Spinal cord (tissue), 10 donors: ENCODE measurements around the gene HRK. TPM values are rescaled to one million over a fixed set of nuclear protein-coding genes. Genes with fewer than 3 reads are reported as not detected.

ENCODE experiments used
- DNase-seq, 6 donors: peaks; one replicate each; pipeline versions ENCODE4 v3.0.0 to v3.0.0-alpha.2; 2013 to 2015; ENCODE audit warnings: low spot score in 6 of 6, low read depth in 4 of 6
- H3K27ac ChIP-seq: one replicate; pipeline ENCODE4 v1.5.1; 2013; ENCODE audit warnings: low read depth, low read length, control low read depth
- H3K27me3 ChIP-seq: one replicate; pipeline ENCODE4 v1.6.1; 2013; ENCODE audit warnings: low read length; ENCODE audit not compliant: control insufficient read depth, insufficient read depth
- H3K36me3 ChIP-seq: one replicate; pipeline ENCODE4 v1.6.1; 2013; ENCODE audit warnings: low read length; ENCODE audit not compliant: control insufficient read depth, insufficient read depth
- H3K4me1 ChIP-seq: one replicate; pipeline ENCODE4 v1.6.1; 2013; ENCODE audit warnings: low read length; ENCODE audit not compliant: control insufficient read depth, insufficient read depth
- H3K4me3 ChIP-seq: one replicate; pipeline ENCODE4 v1.5.1; 2013; ENCODE audit warnings: low read depth, low read length, control low read depth
- H3K9me3 ChIP-seq: one replicate; pipeline ENCODE4 v1.6.1; 2013; ENCODE audit warnings: low read length; ENCODE audit not compliant: control insufficient read depth, insufficient read depth
- WGBS: methylation state at CpG from one replicate; pipeline ENCODE4 v1.1.5; 2013; ENCODE audit warnings: missing lambda C conversion rate; ENCODE audit not compliant: insufficient coverage; 5-methylcytosine and 5-hydroxymethylcytosine counted together
- long read RNA-seq, 4 donors: transcript quantifications; one replicate each; lab custom pipeline, GENCODE V29; 2026
- polyA plus RNA-seq, 2 donors: library from polyadenylated mRNA; unstranded; fragments of 120-200 nt; gene quantifications; one replicate each; pipeline ENCODE4 v1.2.1, GENCODE V29; 2013; ENCODE audit not compliant: insufficient read length in 2 of 2
- total RNA-seq, 2 donors: library from RNA; depleted of rRNA in 1 of 2; stranded (reverse); fragments of 120-200 nt in 1 of 2; fragments of >200 nt in 1 of 2; gene quantifications; one replicate each; pipeline versions ENCODE4 v1.2.3 to v1.2.4, GENCODE V29; 2013 to 2014
- donor health status: healthy.

Gene HRK
- total RNA-seq (1 to 10 TPM; 2.5 to 2.8 TPM), polyA plus RNA-seq (1 to 10 TPM; 3.0 to 4.2 TPM)
- long read RNA-seq, donor 1: 0 reads
- long read RNA-seq, donor 2: 0 reads
- long read RNA-seq, donor 3, full-length matches to known transcripts: 2 of 2 reads
- long read RNA-seq, donor 3, partial matches to known transcripts: 0 of 2 reads
- long read RNA-seq, donor 3, other reads (novel, unspliced or antisense): 0 of 2 reads
- long read RNA-seq, donor 4: 0 reads

- Histone ChIP-seq H3K4me3 (peak within 1 kb of the TSS; percentile 18), H3K9me3 (no peaks in the 10 kb centered on the region), H3K4me1 (peaks cover 45% of the 10 kb centered on the region), H3K27me3 (peaks cover 60% of the 10 kb centered on the region), H3K27ac (no peak within 1 kb of the TSS), H3K36me3 (no peaks in the 10 kb centered on the region)
- WGBS: under 1% methylated on average over 30 of the region's 49 CpGs
- DNase-seq: peak in 2 of 6 donors; percentile 42 to 48
Measured at GRCh38 chr12:116881325-116881876, at the start of gene HRK. TSS of gene HRK (minus strand) at chr12:116881441. CDS start at chr12:116881307, 134 bp downstream.

- Histone ChIP-seq H3K4me3 (no peak overlapping the region), H3K9me3 (no peaks in the 10 kb centered on the region), H3K27me3 (no peaks in the 10 kb centered on the region), H3K36me3 (peaks cover 14% of the 10 kb centered on the region), H3K4me1 (peaks cover 5% of the 10 kb centered on the region), H3K27ac (no peak overlapping the region)
- no peak for DNase-seq
Measured at GRCh38 chr12:116929885-116930284, 48.6 kb upstream of the HRK start.

- Histone ChIP-seq H3K27me3 (no peaks in the 10 kb centered on the region), H3K4me1 (peaks cover 5% of the 10 kb centered on the region), H3K27ac (no peak overlapping the region), H3K4me3 (no peak overlapping the region), H3K36me3 (peaks cover 14% of the 10 kb centered on the region), H3K9me3 (no peaks in the 10 kb centered on the region)
- DNase-seq: no peak
- WGBS: 100% methylated on average over 4 of the region's 5 CpGs
Measured at GRCh38 chr12:116928504-116928903, 47.3 kb upstream of the HRK start.

- Histone ChIP-seq H3K27ac (no peak overlapping the region), H3K27me3 (no peaks in the 10 kb centered on the region), H3K9me3 (no peaks in the 10 kb centered on the region), H3K36me3 (peaks cover 14% of the 10 kb centered on the region), H3K4me3 (no peak overlapping the region), H3K4me1 (peaks cover 4% of the 10 kb centered on the region)
- DNase-seq: no peak
- WGBS: 65% methylated on average over 9 of the region's 9 CpGs
Measured at GRCh38 chr12:116927244-116927940, 46.2 kb upstream of the HRK start.

DNA sequence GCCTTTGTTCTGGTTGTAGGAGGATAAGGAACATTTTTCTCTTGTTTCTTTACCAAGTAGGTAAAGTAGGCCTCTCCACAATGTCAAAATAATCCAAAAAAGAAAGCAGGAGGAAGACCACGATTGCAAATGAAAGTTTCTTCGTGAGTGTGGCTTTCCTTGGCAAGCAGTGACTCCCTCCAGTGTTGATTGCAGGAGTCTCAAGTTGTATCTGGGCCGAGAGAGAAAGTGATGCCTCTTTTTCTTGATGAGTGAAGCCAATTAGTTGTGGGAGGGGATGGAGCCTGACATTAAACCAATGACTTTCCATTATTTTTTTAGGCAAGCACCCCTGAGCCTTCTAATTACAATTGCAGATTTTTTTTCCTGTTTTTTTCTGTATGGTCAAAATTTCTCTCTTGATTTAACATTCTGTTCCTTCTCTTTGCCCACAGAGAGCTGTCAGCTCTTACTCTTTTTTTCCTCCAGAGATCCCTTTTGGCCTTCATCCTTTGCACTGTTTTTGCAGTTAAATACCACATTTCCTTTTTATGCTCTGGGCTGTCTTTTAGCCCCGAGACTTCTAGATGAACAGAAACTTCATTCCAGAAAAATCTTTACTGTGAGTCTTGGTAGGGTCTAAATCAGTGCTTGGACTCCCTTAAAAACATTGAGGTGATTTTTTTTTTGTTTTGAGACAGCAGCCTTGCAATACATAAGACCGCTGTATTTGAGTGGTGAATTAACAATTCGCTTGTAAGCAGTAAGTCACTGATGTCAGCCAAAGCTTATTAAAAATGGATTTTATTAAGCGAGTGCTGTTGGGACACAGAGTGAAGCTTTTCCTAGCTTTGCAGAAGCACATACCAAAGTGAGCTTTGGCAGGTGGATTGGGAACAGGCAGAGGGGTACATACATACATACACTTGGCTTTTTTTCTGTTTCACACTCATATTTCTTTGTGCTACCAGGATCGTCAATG, 45.3 kb upstream of the HRK start:
- no peak overlapping the region for H3K4me3 ChIP-seq
- DNase-seq: peak in 1 of 6 donors; percentile 23
- H3K27me3 ChIP-seq: no peaks in the 10 kb centered on the region
- 36% methylated on average over 3 of the region's 8 CpGs for WGBS
- H3K36me3 ChIP-seq: peaks cover 14% of the 10 kb centered on the region
- no peaks in the 10 kb centered on the region for H3K9me3 ChIP-seq
- no peak overlapping the region for H3K27ac ChIP-seq
- peaks cover 3% of the 10 kb centered on the region for H3K4me1 ChIP-seq

DNA sequence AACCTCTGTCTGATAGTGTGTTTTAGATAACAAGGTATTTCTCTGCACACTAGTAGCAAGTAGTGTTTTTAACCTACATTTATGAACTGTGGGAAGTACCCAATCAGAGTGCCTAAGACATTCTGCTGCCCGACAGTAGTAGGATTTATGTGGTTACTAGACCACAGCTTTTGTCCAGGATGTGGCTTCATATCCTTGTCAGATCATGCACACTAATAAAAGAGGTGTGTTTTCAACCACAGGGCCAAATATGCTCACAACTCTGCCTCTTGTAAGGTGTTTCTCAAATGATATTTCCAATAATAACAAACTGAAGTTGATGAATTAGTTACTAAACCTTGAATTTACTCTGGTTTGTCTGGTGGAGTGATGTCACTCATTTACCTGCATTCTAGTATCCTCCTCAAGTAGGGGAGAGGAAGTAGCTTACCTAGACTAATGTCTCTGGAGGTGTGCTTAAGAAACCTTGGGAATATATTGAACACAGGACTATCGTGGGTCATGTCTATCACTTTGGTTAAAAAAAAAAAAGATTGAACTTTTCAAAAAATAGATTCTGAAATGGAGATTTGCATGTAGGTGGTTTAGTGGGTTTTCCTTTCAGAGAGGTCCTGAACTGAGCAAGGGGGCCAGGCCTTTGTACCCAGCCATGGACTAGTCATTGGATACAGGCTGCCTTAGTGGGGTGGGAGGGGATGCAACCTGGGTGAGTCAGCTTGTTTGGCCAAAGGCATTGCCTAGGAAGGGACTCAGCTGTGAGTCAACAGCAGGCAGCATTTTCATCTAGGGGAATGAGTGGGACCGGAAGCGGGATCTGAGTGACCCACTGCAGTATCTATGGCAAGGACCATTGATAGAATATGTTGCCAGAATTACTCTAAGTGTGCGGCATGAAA, 43.6 kb upstream of the HRK start:
- peaks cover 3% of the 10 kb centered on the region for H3K4me1 ChIP-seq
- H3K27me3 ChIP-seq: no peaks in the 10 kb centered on the region
- no peak for DNase-seq
- H3K9me3 ChIP-seq: no peaks in the 10 kb centered on the region
- peaks cover 14% of the 10 kb centered on the region for H3K36me3 ChIP-seq
- H3K27ac ChIP-seq: no peak overlapping the region
- no peak overlapping the region for H3K4me3 ChIP-seq
- 76% methylated on average over 5 of the region's 5 CpGs for WGBS

DNA sequence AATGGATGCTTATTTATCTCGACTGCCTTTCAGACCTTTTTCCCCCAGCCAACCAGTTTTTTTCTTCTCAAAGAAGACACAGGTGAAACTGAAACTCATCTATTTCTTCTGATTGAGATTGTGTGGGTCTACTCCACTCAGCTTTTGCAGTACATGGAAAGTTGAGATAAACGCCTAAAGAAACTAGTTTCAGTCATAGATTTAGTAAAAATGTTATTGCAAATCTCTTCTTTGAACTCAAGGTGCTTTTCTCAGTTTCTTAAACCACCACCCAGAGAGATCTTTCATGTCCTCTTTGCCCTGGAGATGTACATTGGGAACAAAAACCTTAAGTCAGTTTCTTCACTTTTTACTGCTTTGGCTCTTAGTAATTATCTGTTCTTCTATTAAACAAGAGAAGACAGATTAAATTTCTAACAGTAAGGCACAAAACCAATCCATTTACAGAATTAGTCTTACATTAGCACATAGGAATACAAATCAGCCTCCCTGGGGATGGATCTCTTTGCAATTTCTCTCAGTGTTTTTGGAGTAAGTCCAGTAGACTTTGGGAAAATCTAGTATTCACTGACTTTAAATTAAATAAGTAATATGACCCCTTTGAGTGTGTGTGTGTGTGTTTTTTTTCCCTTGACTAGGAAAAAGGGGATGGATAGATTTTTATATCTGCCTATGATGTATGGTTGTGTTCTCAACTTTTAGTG, 41.1 kb upstream of the HRK start:
- Histone ChIP-seq H3K27me3 (no peaks in the 10 kb centered on the region), H3K36me3 (no peaks in the 10 kb centered on the region), H3K4me1 (peaks cover 1% of the 10 kb centered on the region), H3K9me3 (no peaks in the 10 kb centered on the region), H3K27ac (no peak overlapping the region), H3K4me3 (no peak overlapping the region)
- WGBS: no CpG with 5 or more reads among the region's 2 CpGs
- DNase-seq: no peak

- H3K4me1 ChIP-seq: no peaks in the 10 kb centered on the region
- H3K27ac ChIP-seq: no peak overlapping the region
- H3K36me3 ChIP-seq: no peaks in the 10 kb centered on the region
- H3K9me3 ChIP-seq: no peaks in the 10 kb centered on the region
- DNase-seq: no peak
- no peaks in the 10 kb centered on the region for H3K27me3 ChIP-seq
- 88% methylated on average over 1 of the region's 3 CpGs for WGBS
- H3K4me3 ChIP-seq: no peak overlapping the region
Measured at GRCh38 chr12:116920939-116921338, 39.7 kb upstream of the HRK start.
